T-helper 2 cell treated with Interferon-gamma antibody and Interleukin-4, amounts not matched to agents 5 μg/mL and 100 μg/mL, for 36 hours (primary cell): ENCODE data around the gene DPH1.

ENCODE experiments used
- DNase-seq: peaks from one replicate; pipeline ENCODE4 v3.0.0; 2021; ENCODE audit warnings: low spot score
- H3K27ac Mint-ChIP-seq: one replicate; pipeline ENCODE4 v1.8.0; 2021; ENCODE audit warnings: mild to moderate bottlenecking, mixed read lengths
- H3K27me3 Mint-ChIP-seq: one replicate; pipeline ENCODE4 v1.8.0; 2021; ENCODE audit warnings: low read depth, mixed read lengths
- H3K36me3 Mint-ChIP-seq: one replicate; pipeline ENCODE4 v1.8.0; 2021; ENCODE audit warnings: low read depth, mixed read lengths
- H3K4me1 Mint-ChIP-seq: one replicate; pipeline ENCODE4 v1.8.0; 2021; ENCODE audit warnings: low read depth, mixed read lengths
- H3K4me3 Mint-ChIP-seq: one replicate; pipeline ENCODE4 v1.8.0; 2022; ENCODE audit warnings: mild to moderate bottlenecking, moderate library complexity, mixed read lengths
- H3K9me3 Mint-ChIP-seq: one replicate; pipeline ENCODE4 v1.8.0; 2021; ENCODE audit warnings: mixed read lengths

The DPH1 gene

DNA sequence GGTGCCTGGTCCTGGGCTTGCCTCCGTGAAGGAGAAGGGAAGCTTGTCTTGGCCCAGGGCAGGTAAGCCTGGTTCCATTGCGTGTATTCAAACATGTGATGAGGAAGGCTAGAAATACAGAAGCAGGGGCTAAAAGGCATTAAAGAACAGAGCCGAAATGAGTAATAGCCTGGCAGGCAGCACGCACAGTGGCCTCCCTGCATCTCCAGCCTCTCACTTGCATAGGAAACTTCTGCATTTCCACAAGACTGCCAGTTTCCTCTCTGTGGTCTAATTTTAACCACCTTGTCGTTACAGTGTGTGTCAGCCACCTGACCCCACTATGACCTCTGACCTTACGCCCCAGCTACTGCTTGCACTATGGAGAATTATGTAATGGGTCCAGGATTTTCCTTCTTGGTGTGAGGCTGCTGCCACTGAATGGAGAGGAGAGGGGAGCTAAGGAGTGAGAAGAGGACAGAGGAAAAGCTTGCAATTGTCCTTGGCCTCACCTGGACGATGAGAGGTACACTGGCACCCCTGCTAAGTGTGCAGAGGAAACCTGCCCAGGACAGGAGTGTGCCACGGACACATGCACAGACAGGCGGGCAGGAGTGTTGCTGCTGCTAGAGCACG lies 57.8 kb downstream of the DPH1 start:
- Mint-ChIP-seq H3K4me1 (peaks cover 84% of the 10 kb centered on the region), H3K36me3 (peaks cover 26% of the 10 kb centered on the region), H3K9me3 (no peaks in the 10 kb centered on the region), H3K27me3 (no peaks in the 10 kb centered on the region), H3K27ac (peak overlapping the region; percentile 80), H3K4me3 (peak overlapping the region; percentile 70)
- peak; percentile 80 for DNase-seq

DNA sequence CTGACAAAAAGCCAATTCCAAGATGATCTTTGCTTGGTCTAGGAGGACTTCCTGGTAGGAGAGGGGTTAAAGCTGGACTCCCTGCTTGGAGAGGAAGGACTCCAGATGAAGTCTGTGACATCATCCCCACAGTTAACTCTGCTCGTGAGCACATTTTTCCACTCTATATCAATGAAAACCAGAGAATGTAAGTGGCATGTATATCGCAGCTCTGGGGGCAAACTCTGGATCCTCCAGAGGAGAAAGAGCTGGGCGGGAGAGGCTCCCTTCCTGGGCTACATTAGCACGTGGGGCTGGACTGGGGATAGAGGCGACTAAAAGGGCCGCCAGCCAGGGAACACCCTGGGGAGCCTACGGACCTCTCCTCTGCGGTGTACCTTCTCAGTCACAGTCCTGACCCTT lies 59.1 kb downstream of the DPH1 start:
- Mint-ChIP-seq H3K4me3 (peak overlapping the region; percentile 88), H3K36me3 (peaks cover 24% of the 10 kb centered on the region)

DNA sequence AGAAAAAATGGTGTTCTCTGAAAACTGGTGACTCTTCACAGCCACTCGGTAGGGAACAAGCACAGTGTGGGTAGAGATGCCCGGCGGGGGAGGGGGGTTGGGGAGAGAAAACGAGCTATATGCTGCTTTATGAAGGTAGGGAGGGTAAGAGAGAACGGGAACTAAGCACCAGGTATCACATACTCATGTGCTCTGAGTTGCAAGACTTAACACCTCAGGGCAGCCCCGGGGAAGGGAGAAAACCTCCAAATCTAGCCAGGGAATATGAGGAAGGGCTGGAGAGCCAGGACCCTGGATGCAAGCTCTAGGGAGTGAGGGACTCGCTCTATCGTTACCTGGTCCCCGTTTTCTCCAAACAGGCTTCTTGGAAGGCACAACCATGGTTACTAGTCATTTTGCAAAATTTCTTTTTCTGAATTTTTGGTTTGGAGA lies 60.3 kb downstream of the DPH1 start:
- H3K36me3 Mint-ChIP-seq, result peaks cover 22% of the 10 kb centered on the region
- no peak for DNase-seq
- H3K9me3 Mint-ChIP-seq, result no peaks in the 10 kb centered on the region
- peaks cover 69% of the 10 kb centered on the region for H3K4me1 Mint-ChIP-seq
- H3K4me3 Mint-ChIP-seq, result peak overlapping the region; percentile 88
- peak overlapping the region; percentile 93 for H3K27ac Mint-ChIP-seq
- no peaks in the 10 kb centered on the region for H3K27me3 Mint-ChIP-seq

More for the DNA sequence above, 59.1 kb downstream of the DPH1 start:
- Mint-ChIP-seq H3K27me3 (no peaks in the 10 kb centered on the region), H3K9me3 (no peaks in the 10 kb centered on the region), H3K27ac (peak overlapping the region; percentile 93), H3K4me1 (peaks cover 77% of the 10 kb centered on the region)
- DNase-seq, result no peak

DNA sequence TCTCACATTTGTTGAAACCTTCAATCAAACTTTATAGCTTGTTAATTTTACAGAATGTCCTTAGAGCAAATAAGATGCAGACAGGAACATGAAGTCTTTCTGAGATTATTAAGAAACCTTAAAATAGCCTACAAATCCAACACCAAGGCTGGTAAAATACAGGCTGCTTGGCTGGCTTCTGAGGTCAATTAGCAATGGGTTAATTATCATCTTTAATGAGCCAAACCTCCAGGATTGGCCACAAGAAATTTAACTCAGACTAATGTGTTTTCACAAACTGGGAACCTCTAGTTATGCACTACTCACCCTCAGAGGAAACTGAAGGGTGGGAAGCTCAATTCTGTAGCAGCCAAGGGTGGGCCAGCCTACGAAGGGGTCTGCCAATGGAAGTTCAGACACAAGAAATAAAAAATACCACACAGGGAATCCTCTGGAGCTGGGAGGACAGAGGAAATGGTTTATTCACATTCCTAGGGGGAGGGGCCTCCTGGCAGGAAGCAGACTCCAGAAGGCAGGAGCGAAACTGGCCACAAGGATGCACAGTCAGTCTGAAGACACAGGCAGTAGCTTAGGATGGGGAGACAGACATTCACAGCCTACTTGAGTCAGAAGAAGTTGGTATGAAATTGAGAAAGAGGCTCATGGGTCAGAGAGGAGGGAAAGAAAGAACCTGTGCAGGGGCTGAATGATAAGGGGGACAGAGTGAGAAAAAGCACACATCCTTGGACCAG lies 61.0 kb downstream of the DPH1 start:
- no peaks in the 10 kb centered on the region for H3K9me3 Mint-ChIP-seq
- peak overlapping the region; percentile 88 for H3K4me3 Mint-ChIP-seq
- H3K27me3 Mint-ChIP-seq, result no peaks in the 10 kb centered on the region
- H3K4me1 Mint-ChIP-seq, result peaks cover 64% of the 10 kb centered on the region
- DNase-seq, result no peak
- peaks cover 19% of the 10 kb centered on the region for H3K36me3 Mint-ChIP-seq
- H3K27ac Mint-ChIP-seq, result peak overlapping the region; percentile 17

DNA sequence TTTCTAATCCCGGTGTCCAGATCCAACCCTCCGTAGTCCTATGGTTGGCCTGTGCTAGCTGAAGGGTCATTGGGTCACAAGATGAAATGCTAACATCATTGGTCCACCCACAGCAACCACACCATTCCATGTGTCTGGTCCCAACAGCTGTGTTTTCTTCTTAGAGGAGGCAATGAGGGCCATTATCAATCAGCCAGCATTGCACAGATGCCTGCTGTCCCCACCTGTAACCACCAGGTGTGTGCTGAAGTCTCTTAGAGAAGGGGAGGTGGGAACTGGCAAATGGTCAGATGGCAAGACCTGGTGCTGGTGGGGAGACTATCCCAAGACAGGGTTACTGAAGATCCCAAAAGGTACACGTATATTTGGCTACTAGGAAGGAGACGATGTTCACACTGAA lies 62.3 kb downstream of the DPH1 start:
- DNase-seq, result no peak
- no peaks in the 10 kb centered on the region for H3K27me3 Mint-ChIP-seq
- peaks cover 19% of the 10 kb centered on the region for H3K36me3 Mint-ChIP-seq
- H3K4me1 Mint-ChIP-seq, result peaks cover 54% of the 10 kb centered on the region
- H3K4me3 Mint-ChIP-seq, result no peak overlapping the region
- H3K27ac Mint-ChIP-seq, result peak overlapping the region; percentile 43
- no peaks in the 10 kb centered on the region for H3K9me3 Mint-ChIP-seq

DNA sequence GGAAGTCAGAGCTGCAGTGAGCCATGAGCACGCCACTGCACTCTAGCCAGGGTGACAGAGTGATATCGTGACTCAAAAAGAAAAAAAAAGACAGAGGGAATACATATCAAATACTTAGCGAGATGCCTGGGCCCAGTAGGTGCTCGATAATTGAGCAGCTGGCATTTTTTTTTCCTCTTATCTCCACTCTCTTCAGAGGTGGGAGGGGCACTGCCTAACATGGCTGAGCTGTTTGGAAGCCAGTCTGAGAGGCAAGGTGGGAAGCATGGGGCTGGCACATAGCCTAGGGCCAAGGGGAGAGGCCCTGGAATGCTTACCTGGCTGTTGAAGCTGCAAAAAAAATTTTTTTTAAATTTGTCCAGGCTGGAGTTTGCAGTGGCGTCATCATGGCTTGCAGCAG lies 63.4 kb downstream of the DPH1 start:
- DNase-seq, result no peak
- peaks cover 56% of the 10 kb centered on the region for H3K4me1 Mint-ChIP-seq
- H3K27ac Mint-ChIP-seq, result peak overlapping the region; percentile 41

More for the DNA sequence above, 63.4 kb downstream of the DPH1 start:
- Mint-ChIP-seq H3K4me3 (no peak overlapping the region), H3K9me3 (no peaks in the 10 kb centered on the region), H3K27me3 (no peaks in the 10 kb centered on the region), H3K36me3 (peaks cover 21% of the 10 kb centered on the region)
